GM19193 (cell line): ENCODE results near the gene CPXM1.

Experiments used
- POLR2A ChIP-seq: IDR thresholded peaks from 4 replicates; pipeline ENCODE4 v1.6.1; 2011; ENCODE audit not compliant: insufficient read depth, insufficient read length; ENCODE audit errors: extremely low read depth

The CPXM1 gene

GRCh38 chr20:2800521-2801285, at the start of gene CPXM1:
TSS of gene CPXM1 (minus strand) at chr20:2800627. CDS start at chr20:2800572, 55 bp downstream.
- TF ChIP-seq POLR2A, result peak; percentile 70

GRCh38 chr20:2849529-2849928, 49.1 kb upstream of the CPXM1 start:
- TF ChIP-seq POLR2A, result no peak

- no peak for TF ChIP-seq POLR2A
Measured at GRCh38 chr20:2847802-2848201, 47.4 kb upstream of the CPXM1 start.

GRCh38 chr20:2846698-2847097, 46.3 kb upstream of the CPXM1 start:
- no peak for TF ChIP-seq POLR2A

GRCh38 chr20:2845607-2846006, 45.2 kb upstream of the CPXM1 start:
- no peak for TF ChIP-seq POLR2A

GRCh38 chr20:2840967-2841531, 40.6 kb upstream of the CPXM1 start:
- no peak for TF ChIP-seq POLR2A

- TF ChIP-seq POLR2A, result peak; percentile 71
Measured at GRCh38 chr20:2840138-2840966, 39.9 kb upstream of the CPXM1 start, which contains the start of the genes PCED1A and VPS16. TSS of gene PCED1A (minus strand) at chr20:2840655. CDS start at chr20:2839912, 743 bp downstream. TSS of gene VPS16 (plus strand) at chr20:2840745. CDS start at chr20:2840775, 30 bp downstream.

- TF ChIP-seq POLR2A, result no peak
Measured at GRCh38 chr20:2839732-2840137, 39.3 kb upstream of the CPXM1 start.

GRCh38 chr20:2838847-2839671, 38.6 kb upstream of the CPXM1 start:
- TF ChIP-seq POLR2A, result no peak

GRCh38 chr20:2838170-2838797, 37.9 kb upstream of the CPXM1 start:
- TF ChIP-seq POLR2A, result no peak

GRCh38 chr20:2837221-2837960, 37.0 kb upstream of the CPXM1 start:
- TF ChIP-seq POLR2A, result no peak

- no peak for TF ChIP-seq POLR2A
Measured at GRCh38 chr20:2836035-2836434, 35.6 kb upstream of the CPXM1 start.

GRCh38 chr20:2835331-2835796, 34.9 kb upstream of the CPXM1 start:
- TF ChIP-seq POLR2A, result no peak
